Nephron progenitor cell (in vitro differentiated cells): Measurements from ENCODE around the gene CDKN1A.
A peak's percentile ranks its signal among the peaks of the same experiment; 100 is the strongest.

ENCODE experiments used
- DNase-seq: peaks from one replicate; pipeline ENCODE4 v3.0.0; 2021
- H3K27ac Mint-ChIP-seq: 2 replicates; pipeline ENCODE4 v1.8.0; 2021; ENCODE audit warnings: mild to moderate bottlenecking, moderate library complexity, mixed read lengths
- H3K27me3 Mint-ChIP-seq: 2 replicates; pipeline ENCODE4 v1.8.0; 2021; ENCODE audit warnings: mild to moderate bottlenecking, low read depth, mixed read lengths; ENCODE audit not compliant: poor library complexity
- H3K36me3 Mint-ChIP-seq: 2 replicates; pipeline ENCODE4 v1.8.0; 2021; ENCODE audit warnings: low read depth, mixed read lengths
- H3K4me1 Mint-ChIP-seq: 2 replicates; pipeline ENCODE4 v1.8.0; 2021; ENCODE audit warnings: mixed read lengths
- H3K4me3 Mint-ChIP-seq: 2 replicates; pipeline ENCODE4 v1.8.0; 2021; ENCODE audit warnings: mild to moderate bottlenecking, moderate library complexity, mixed read lengths
- H3K9me3 Mint-ChIP-seq: 2 replicates; pipeline ENCODE4 v1.8.0; 2021; ENCODE audit warnings: mild to moderate bottlenecking, moderate library complexity, mixed read lengths
- TF ChIP-seq, protein P1 (sequence below): fragments of 200-600 bp; sonication (generic); IDR thresholded peaks from 2 replicates; pipeline ENCODE4 v1.5.0; 2021; ENCODE audit warnings: antibody characterized with exemption

CDKN1A gene

DNA sequence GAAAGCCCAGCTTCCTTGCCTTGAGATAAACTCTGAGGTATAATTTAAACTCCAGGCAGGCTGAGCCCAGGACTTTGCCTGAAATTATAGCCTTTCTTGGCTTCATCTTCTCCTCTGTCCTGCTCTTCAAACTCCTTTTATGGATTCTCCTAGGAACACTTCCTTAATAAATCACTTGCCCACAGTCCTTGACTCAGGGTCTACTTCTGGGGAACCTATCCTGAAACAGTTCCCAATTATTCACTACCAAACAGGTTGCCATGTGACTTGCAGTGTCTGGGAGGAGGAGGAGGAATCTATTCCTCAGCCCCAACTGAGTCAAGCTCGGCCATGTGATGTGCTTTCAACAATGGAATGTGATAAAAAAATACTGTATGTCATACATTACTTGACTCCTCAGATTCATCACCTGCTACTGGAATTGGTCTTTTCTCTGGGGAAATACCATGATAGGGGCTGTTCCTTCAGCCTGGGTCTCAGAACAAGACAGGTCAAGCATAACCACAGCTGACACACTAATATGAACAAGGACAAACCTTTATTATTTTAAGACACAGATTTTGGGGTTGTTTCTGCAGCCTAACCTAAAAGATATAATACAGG, 20.5 kb upstream of the CDKN1A start:
- TF ChIP-seq, protein P1, sequence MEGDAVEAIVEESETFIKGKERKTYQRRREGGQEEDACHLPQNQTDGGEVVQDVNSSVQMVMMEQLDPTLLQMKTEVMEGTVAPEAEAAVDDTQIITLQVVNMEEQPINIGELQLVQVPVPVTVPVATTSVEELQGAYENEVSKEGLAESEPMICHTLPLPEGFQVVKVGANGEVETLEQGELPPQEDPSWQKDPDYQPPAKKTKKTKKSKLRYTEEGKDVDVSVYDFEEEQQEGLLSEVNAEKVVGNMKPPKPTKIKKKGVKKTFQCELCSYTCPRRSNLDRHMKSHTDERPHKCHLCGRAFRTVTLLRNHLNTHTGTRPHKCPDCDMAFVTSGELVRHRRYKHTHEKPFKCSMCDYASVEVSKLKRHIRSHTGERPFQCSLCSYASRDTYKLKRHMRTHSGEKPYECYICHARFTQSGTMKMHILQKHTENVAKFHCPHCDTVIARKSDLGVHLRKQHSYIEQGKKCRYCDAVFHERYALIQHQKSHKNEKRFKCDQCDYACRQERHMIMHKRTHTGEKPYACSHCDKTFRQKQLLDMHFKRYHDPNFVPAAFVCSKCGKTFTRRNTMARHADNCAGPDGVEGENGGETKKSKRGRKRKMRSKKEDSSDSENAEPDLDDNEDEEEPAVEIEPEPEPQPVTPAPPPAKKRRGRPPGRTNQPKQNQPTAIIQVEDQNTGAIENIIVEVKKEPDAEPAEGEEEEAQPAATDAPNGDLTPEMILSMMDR = no peak
- H3K9me3 Mint-ChIP-seq = no peaks in the 10 kb centered on the region
- H3K27me3 Mint-ChIP-seq = peaks cover 2% of the 10 kb centered on the region
- no peak for DNase-seq
- H3K27ac Mint-ChIP-seq = peak overlapping the region; percentile 95
- peak overlapping the region; percentile 35 for H3K4me3 Mint-ChIP-seq
- no peaks in the 10 kb centered on the region for H3K36me3 Mint-ChIP-seq
- H3K4me1 Mint-ChIP-seq = peaks cover 50% of the 10 kb centered on the region

DNA sequence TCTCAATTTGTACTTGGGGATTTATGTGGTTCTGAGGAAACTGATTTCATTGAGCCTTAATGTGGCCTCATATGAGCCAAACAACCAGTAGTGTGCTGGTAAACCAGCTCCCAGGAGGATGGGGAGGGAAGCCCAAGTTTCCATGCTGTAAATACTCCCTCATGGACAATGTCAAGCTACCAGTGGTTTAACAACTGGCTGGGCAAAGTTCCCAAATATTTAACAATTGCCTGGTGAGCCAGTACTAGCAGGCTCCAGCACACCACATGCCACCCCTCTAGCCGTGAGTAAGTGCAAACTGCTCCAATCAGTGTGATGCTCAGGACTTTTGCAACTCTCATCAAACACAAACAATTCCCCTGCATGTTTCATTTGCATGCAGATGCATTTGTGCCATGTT, 19.2 kb upstream of the CDKN1A start:
- Mint-ChIP-seq H3K36me3 (no peaks in the 10 kb centered on the region), H3K27me3 (peaks cover 3% of the 10 kb centered on the region), H3K4me3 (no peak overlapping the region), H3K4me1 (peaks cover 42% of the 10 kb centered on the region), H3K27ac (no peak overlapping the region), H3K9me3 (no peaks in the 10 kb centered on the region)
- DNase-seq = no peak
- TF ChIP-seq, protein P1 = no peak

DNA sequence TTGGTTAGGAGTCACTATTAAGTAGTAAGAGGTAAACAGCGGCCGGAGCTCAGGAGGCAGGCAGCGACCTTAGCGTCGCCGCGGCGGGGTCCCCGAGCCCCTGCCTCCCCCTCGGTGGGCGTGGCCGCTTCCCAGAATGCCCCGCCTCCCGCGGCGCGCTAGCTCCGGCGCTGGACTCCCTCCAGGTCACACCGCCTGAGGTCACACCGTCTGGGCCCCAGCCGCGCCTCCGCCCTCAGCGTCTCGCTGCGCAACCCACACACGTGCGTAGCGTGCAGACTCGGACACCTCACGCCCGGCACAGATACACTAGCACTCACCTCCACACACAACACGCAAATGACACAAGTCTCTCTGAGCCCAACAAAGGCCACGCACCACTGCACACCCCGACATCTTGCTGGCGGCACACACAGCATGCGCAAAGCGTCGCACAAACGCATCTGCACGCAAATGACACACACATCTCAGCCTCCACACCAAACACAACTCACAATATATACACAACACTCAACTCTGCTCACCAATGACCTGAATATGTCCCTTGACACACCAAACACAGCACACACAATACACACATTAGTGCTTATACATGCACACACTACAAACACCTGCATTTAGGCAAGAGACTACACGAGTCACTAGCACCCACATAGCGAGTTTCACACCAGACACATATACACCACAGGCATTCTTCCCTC, 17.6 kb upstream of the CDKN1A start:
- no peak overlapping the region for H3K27ac Mint-ChIP-seq
- TF ChIP-seq, protein P1 = no peak
- H3K4me3 Mint-ChIP-seq = no peak overlapping the region
- H3K9me3 Mint-ChIP-seq = no peaks in the 10 kb centered on the region
- no peaks in the 10 kb centered on the region for H3K36me3 Mint-ChIP-seq
- DNase-seq = peak; percentile 78
- peaks cover 34% of the 10 kb centered on the region for H3K4me1 Mint-ChIP-seq
- H3K27me3 Mint-ChIP-seq = peaks cover 3% of the 10 kb centered on the region

DNA sequence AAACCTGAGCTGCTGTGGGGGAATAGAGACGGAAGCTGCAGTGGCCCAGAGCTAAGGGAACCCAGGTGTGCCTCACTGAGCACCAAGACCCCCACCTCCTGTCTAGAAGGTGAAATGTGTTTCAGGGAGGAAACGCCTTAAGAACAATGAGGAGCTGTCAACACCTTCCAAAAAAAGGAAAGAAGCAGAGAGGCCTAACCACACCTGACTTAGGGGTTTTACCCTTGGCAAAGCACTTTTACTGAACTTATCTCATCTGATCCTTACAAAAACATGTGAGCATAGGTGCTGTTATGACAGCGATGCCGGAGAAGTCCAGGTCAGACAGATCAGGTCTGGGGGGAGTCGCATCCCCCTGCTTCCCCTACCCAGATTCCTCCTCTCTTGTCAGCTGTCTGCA, 16.1 kb upstream of the CDKN1A start:
- H3K9me3 Mint-ChIP-seq = no peaks in the 10 kb centered on the region
- H3K36me3 Mint-ChIP-seq = no peaks in the 10 kb centered on the region
- DNase-seq = no peak
- TF ChIP-seq, protein P1 = no peak
- H3K4me1 Mint-ChIP-seq = peaks cover 38% of the 10 kb centered on the region
- H3K4me3 Mint-ChIP-seq = no peak overlapping the region
- peaks cover 3% of the 10 kb centered on the region for H3K27me3 Mint-ChIP-seq
- H3K27ac Mint-ChIP-seq = no peak overlapping the region

DNA sequence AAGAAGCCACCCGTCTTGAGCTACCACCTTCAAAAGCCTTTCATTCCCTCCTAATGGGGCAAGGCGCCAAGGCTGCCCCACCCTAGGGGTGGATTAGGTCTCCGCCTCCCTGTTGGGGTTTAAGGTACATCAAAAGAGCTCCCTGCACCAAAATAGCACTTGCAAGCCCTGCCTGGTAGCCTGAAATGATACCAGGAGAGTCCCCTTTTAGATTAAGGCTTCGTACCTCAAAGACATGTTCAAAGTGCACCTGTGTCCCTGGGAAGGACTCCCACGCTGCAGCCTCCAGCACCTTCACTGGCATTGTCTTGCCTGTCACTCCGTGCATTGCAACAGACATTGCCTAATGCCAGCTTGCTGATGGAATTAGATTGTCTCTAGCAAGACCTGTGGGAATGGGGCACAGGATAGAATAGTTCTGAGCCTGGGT, 15.7 kb upstream of the CDKN1A start:
- no peak overlapping the region for H3K4me3 Mint-ChIP-seq
- H3K4me1 Mint-ChIP-seq = peaks cover 38% of the 10 kb centered on the region
- no peaks in the 10 kb centered on the region for H3K36me3 Mint-ChIP-seq
- H3K27me3 Mint-ChIP-seq = peaks cover 3% of the 10 kb centered on the region
- H3K9me3 Mint-ChIP-seq = no peaks in the 10 kb centered on the region
- H3K27ac Mint-ChIP-seq = peak overlapping the region; percentile 3
- TF ChIP-seq, protein P1 = no peak
- no peak for DNase-seq
